Measurements from ENCODE around the gene BACH2.

BACH2 gene

DNA sequence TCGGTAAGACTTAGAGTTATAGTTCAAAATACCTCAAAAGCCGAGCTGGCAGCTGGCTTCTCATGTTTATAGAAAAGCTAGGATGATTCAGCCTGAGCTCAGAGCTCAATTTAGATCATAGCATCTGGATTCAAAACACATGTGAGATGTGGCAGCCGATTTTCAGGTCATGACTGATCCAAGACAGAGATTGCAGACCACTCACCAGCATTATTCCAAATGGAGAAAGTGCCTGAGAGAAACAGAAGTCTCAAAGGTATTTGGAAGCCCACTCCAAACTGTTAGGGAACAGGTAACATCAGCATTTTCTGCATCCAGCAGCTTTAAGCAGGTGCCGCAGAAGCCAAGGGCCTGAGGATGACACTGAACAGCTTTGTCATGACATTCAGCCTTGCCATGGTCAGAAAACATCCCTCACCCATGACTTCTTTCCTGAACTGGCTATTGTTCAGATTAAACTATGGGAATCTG is 102.2 kb downstream of the BACH2 start:
- TF ChIP-seq, protein P1, sequence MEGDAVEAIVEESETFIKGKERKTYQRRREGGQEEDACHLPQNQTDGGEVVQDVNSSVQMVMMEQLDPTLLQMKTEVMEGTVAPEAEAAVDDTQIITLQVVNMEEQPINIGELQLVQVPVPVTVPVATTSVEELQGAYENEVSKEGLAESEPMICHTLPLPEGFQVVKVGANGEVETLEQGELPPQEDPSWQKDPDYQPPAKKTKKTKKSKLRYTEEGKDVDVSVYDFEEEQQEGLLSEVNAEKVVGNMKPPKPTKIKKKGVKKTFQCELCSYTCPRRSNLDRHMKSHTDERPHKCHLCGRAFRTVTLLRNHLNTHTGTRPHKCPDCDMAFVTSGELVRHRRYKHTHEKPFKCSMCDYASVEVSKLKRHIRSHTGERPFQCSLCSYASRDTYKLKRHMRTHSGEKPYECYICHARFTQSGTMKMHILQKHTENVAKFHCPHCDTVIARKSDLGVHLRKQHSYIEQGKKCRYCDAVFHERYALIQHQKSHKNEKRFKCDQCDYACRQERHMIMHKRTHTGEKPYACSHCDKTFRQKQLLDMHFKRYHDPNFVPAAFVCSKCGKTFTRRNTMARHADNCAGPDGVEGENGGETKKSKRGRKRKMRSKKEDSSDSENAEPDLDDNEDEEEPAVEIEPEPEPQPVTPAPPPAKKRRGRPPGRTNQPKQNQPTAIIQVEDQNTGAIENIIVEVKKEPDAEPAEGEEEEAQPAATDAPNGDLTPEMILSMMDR (IDR thresholded peaks at IDR 0.05; ENCODE audit: extremely low read depth, insufficient read depth, missing control alignments): no peak
- in situ Hi-C loops (cut with MboI; ENCODE audit: low pct_unique_long_range_greater_than_20kb, low sequenced_read_pairs, unreplicated experiment): no loop called here
- DNase-seq (ENCODE audit: low spot score): no peak

DNA sequence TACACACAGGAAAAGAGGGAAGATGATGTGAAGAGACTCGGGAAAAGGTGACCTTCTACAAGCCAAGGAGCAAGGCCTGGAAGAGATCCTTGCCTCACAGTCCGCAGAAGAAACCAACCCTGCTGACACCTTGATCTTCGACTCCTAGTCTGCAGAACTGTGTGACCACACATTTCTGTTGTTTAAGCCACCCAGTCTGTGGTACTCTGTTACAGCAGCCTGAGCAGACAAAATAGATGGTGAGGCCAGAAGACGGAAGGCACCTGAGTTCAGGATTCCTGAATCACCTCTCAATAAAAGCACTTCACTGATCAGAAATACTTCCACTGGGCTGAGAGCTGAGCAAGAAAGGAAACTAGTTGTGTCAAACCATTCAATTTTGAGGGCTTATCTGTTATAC is 103.3 kb downstream of the BACH2 start:
- DNase-seq (ENCODE audit: low spot score): no peak
- TF ChIP-seq, protein P1 (IDR thresholded peaks at IDR 0.05; ENCODE audit: extremely low read depth, insufficient read depth, missing control alignments): no peak
- in situ Hi-C loops (cut with MboI; ENCODE audit: low pct_unique_long_range_greater_than_20kb, low sequenced_read_pairs, unreplicated experiment): no loop called here

DNA sequence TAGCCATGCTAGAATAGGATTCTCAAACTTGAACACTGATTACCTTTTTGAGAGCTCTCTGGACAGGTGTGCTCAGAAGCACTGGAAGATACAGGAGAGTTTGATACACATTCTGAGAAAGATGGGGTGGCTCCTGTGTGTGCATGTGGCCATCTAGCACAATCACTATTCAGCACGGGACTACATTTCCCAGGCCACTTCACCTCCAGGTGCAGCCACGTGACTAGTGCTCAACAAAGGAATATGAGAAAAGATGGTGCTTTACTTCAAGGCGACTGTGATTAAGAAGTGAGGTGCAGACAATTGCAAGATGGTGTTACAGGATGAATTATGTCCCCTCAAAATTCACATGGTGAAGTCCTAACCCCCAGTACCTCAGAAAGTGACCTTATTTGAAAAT is 103.8 kb downstream of the BACH2 start:
- DNase-seq (ENCODE audit: low spot score): no peak
- in situ Hi-C loops (cut with MboI; ENCODE audit: low pct_unique_long_range_greater_than_20kb, low sequenced_read_pairs, unreplicated experiment): no loop called here

DNA sequence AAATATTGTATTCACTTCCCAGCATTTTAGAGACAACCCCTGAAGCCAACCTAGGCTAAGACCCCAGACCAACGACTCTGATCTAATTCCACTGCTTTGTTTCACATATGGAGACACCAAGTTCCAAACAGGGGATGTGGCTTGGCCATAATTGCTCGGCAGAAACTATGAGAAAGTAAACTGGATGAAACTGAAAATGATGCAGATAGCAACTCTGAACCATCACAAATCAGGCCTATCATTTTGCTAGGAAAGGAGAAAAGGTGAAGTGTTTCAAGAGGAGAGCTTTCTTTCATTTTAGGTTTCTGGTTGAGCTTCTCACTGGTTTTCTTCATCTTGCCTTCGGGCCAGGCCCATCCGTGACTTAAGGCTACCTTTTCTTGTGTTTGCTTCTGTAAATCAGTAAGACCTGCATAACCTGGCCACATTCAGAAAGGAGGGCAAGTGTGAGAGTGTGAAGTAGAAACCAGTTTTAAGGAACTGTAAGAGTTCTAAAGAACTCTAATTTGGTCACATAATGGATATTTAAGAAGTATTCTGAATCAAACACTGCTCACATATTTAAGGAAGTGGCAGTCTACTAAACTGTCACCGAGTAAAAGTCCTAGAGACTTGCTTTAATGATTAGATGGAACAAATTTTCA is 105.8 kb downstream of the BACH2 start:
- in situ Hi-C loops (cut with MboI; ENCODE audit: low pct_unique_long_range_greater_than_20kb, low sequenced_read_pairs, unreplicated experiment): no loop called here
- TF ChIP-seq, protein P1 (IDR thresholded peaks at IDR 0.05; ENCODE audit: extremely low read depth, insufficient read depth, missing control alignments): no peak
- DNase-seq (ENCODE audit: low spot score): no peak

More for the DNA sequence above, 103.8 kb downstream of the BACH2 start:
- TF ChIP-seq, protein P1 (IDR thresholded peaks at IDR 0.05; ENCODE audit: extremely low read depth, insufficient read depth, missing control alignments): no peak

DNA sequence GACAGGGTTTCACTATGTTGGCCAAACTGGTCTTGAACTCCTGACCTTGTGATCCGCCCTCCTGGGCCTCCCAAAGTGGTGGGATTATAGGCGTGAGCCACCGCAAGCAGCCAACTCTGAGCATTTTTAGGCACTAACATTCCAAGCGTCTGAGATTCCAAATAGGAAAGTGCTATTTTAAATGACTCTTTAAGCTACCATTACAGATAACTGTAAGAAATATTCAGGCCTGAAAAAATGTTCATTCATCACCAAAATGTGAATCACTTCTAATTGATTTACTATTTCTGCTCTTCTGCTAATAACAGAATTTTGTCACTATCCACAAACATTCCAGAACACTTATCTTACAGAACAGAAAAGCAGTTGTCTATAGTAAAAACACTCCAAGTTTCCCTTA is 106.5 kb downstream of the BACH2 start:
- in situ Hi-C loops (cut with MboI; ENCODE audit: low pct_unique_long_range_greater_than_20kb, low sequenced_read_pairs, unreplicated experiment): no loop called here
- no peak for DNase-seq (ENCODE audit: low spot score)
- TF ChIP-seq, protein P1 (IDR thresholded peaks at IDR 0.05; ENCODE audit: extremely low read depth, insufficient read depth, missing control alignments): no peak

DNA sequence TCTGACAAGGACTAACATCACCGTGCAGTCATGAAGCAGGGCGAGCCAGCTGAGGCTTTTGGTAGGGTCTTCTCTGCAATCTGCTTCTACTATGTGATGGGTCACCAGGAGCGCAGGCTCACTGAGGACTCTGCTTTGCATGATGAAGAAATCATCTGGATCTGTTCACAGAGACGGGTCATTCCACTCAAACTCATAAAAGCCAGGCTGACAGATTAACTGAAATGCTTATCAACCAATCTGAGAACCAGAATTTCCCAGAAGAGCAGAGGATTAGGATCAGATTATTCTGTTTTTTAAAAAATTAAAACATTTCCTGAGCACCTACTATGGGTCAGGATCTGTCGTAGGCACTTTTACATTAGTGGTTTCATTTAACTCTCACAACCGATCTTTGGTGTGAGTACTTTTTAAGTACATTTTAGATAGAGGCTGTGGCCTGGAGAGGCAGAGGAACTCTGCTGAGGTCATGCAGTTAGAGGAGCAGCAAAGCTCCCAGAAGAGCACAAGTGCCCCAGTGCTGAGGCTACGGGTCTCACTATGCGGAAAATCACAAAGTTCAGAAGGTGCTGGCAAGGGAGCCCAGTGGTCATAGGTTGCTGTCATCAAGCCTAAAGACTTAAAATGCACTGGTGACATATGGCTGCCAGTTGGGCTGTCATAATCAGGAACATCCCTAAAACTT is 109.1 kb downstream of the BACH2 start:
- in situ Hi-C loops (cut with MboI; ENCODE audit: low pct_unique_long_range_greater_than_20kb, low sequenced_read_pairs, unreplicated experiment): no loop called here
- TF ChIP-seq, protein P1 (IDR thresholded peaks at IDR 0.05; ENCODE audit: extremely low read depth, insufficient read depth, missing control alignments): no peak
- no peak for DNase-seq (ENCODE audit: low spot score)

All from GM13977 (cell line).